ENCODE measurements around the gene C4B. TPM values are rescaled to one million over a fixed set of nuclear protein-coding genes. Genes with fewer than 3 reads are reported as not detected.

C4B gene
- total and polyA plus RNA-seq, 9 of the 15 experiments (the other 6 are each of a cell fraction or from before 2014, with no cell fraction given): 0.32 to 8.8 (median 5.4) TPM

DNA sequence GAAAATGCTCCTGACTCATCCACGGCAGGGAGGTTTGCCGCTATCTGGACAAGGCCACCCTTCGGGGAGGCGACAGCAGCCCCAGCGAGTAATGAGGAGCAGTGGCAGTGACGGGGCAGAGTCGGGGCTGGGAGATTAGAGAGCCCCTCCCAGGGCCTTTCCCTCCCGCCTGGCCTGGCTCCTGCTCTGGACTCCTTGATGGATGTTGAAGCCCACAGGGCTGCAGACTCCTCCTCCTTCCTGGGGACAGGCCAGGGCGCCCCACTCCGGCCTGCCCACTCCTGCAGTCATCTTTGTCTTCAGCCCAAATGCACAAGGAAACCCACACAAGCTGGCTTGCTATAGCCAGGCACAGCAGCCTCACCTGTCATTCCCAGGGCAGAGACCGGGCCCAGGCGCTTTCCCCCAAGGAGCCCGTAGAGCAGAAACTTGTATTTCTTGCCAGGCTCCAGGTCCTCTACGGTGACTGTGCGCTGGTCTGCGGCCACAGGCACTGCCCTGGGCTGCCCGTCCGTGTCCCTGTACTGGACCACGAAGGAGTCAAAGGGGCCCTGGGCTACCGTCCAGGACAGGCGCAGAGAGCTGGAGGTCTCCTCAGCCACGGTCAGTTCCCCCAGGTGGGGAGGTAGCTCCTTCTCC lies 31.3 kb downstream of the C4B start (continued):
- TF ChIP-seq FOXO4 (CRISPR knock-in tag; IDR thresholded peaks at IDR 0.05) (peak; percentile 26; the same call in 1 of the 2 replicates), CREM (IDR thresholded peaks at IDR 0.05; ENCODE audit: low read depth) (peak; percentile 46), ATF1 (CRISPR knock-in tag; IDR thresholded peaks at IDR 0.05) (no peak), ATF1 (tag; IDR thresholded peaks at IDR 0.05) (peak; percentile 72), ETV5 (CRISPR knock-in tag; IDR thresholded peaks at IDR 0.05; ENCODE audit: low read depth) (peak; percentile 29; the same call in 1 of the 2 replicates), ZNF584 (CRISPR knock-in tag; IDR thresholded peaks at IDR 0.05; ENCODE audit: low read depth) (no peak), E2F6 (IDR thresholded peaks at IDR 0.05; ENCODE audit: borderline replicate concordance in 1 of 2, extremely low read depth in 1 of 2, insufficient read depth in 1 of 2, insufficient read length in 1 of 2, low read depth in 1 of 2, low read length in 1 of 2, poor library complexity in 1 of 2, severe bottlenecking in 1 of 2) (peak; percentile 64 to 82), HEY1 (CRISPR knock-in tag; IDR thresholded peaks at IDR 0.05; ENCODE audit: borderline replicate concordance) (no peak), FOXP1 (CRISPR knock-in tag; IDR thresholded peaks at IDR 0.05) (peak; percentile 42; the same call in 1 of the 2 replicates), CREB3 (tag; conservative IDR thresholded peaks at IDR 0.05; ENCODE audit: low read depth) (peak; percentile 81), E4F1 (CRISPR knock-in tag; IDR thresholded peaks at IDR 0.05; ENCODE audit: borderline replicate concordance) (peak; percentile 64; the same call in 1 of the 2 replicates), NR2C1 (IDR thresholded peaks at IDR 0.05) (no peak), NR2C1 (tag; IDR thresholded peaks at IDR 0.05) (peak; percentile 30; the same call in 1 of the 2 replicates), ESRRA (IDR thresholded peaks at IDR 0.05; ENCODE audit: borderline replicate concordance, low read depth) (no peak), HDAC6 (IDR thresholded peaks at IDR 0.05; ENCODE audit: low read depth, low read length) (no peak), TAF1 (IDR thresholded peaks at IDR 0.05; ENCODE audit: control insufficient read depth, extremely low read depth, insufficient read depth, low read length, severe bottlenecking) (peak; percentile 22), POLR2G (IDR thresholded peaks at IDR 0.05; ENCODE audit: low read depth, low read length) (peak; percentile 71), MAZ (CRISPR knock-in tag; conservative IDR thresholded peaks at IDR 0.05 in 1 of 2, IDR thresholded peaks at IDR 0.05 in 1 of 2) (peak; percentile 44 to 55; a peak in 2 of 4 replicates), NR0B1 (IDR thresholded peaks at IDR 0.05; ENCODE audit: partially characterized antibody) (no peak)

All from K562 (cell line).